Transverse colon (tissue), 4 donors: ENCODE data around the gene CD226.

ENCODE experiments used
- CTCF ChIP-seq, 5 experiments: fragments of 200-600 bp in 3 of 5; fragments of 450-650 bp in 2 of 5; sonication (generic) in 3 of 5; IDR thresholded peaks; 1 replicate in 2 of 5; 2 replicates in 3 of 5; pipeline ENCODE4 v1.5.1; 2016 to 2017; ENCODE audit warnings: antibody characterized with exemption in 5 of 5, inconsistent platforms in 3 of 5, mild to moderate bottlenecking in 2 of 5, moderate library complexity in 1 of 5
- POLR2A ChIP-seq: fragments of 450-650 bp; IDR thresholded peaks from one replicate; pipeline ENCODE4 v1.6.1; 2016; ENCODE audit warnings: antibody characterized with exemption, mild to moderate bottlenecking, moderate library complexity
- POLR2AphosphoS5 ChIP-seq, 3 donors: sonication (generic); formaldehyde crosslinking; IDR thresholded peaks; one replicate each; pipeline ENCODE4 v1.6.1; 2016; ENCODE audit warnings: antibody characterized with exemption in 3 of 3

GRCh38 chr18:69817335-69817940 lies 130.2 kb downstream of the CD226 start:
- TF ChIP-seq POLR2A (no peak), POLR2AphosphoS5 (IDR thresholded peaks at IDR 0.05) (no peak), CTCF (IDR thresholded peaks at IDR 0.05) (no peak)
